Prostate gland (tissue), 2 donors: ENCODE results near the gene PPP2R5E.
"Not testable (repeated sequence)": the region's sequence is repeated elsewhere in the genome, so short reads cannot be mapped to it uniquely, and the experiment has no call there.

Experiments used
- CTCF ChIP-seq, 4 experiments: fragments of 200-600 bp in 2 of 4; fragments of 450-650 bp in 2 of 4; sonication (generic) in 2 of 4; IDR thresholded peaks; 1 replicate in 3 of 4; 2 replicates in 1 of 4; pipeline ENCODE4 v1.5.1; 2016 to 2019; ENCODE audit warnings: antibody characterized with exemption in 4 of 4, mild to moderate bottlenecking in 2 of 4, moderate library complexity in 2 of 4
- POLR2A ChIP-seq: fragments of 450-650 bp; IDR thresholded peaks from one replicate; pipeline ENCODE4 v1.6.1; 2016; ENCODE audit warnings: antibody characterized with exemption, mild to moderate bottlenecking
- POLR2AphosphoS5 ChIP-seq: sonication (generic); formaldehyde crosslinking; IDR thresholded peaks from one replicate; pipeline ENCODE4 v1.6.1; 2017; ENCODE audit warnings: antibody characterized with exemption

- TF ChIP-seq CTCF (IDR thresholded peaks at IDR 0.05); POLR2A; POLR2AphosphoS5: not testable (repeated sequence)
Measured at GRCh38 chr14:63371613-63372012, 171.6 kb downstream of the PPP2R5E start.
